GM06990 (cell line): ENCODE data around the gene YIF1A.

Experiments used
- DNase-seq: peaks from one replicate; pipeline ENCODE4 v3.0.0-alpha.2; 2011; ENCODE audit not compliant: insufficient read length; ENCODE audit errors: extremely low read depth
- H3K27me3 ChIP-seq: replicated peaks from 2 replicates; pipeline ENCODE4 v1.6.0; 2011; ENCODE audit warnings: low read length; ENCODE audit not compliant: control insufficient read depth, insufficient read depth
- H3K36me3 ChIP-seq: 2 replicates; pipeline ENCODE4 v1.5.1; 2011; ENCODE audit warnings: low read length; ENCODE audit not compliant: control insufficient read depth, insufficient read depth
- H3K4me3 ChIP-seq: replicated peaks from 2 replicates; pipeline ENCODE4 v1.5.1; 2011; ENCODE audit warnings: low read depth, mild to moderate bottlenecking, control low read depth, low read length
- CTCF ChIP-seq: IDR thresholded peaks from 2 replicates; pipeline ENCODE4 v1.5.1; 2011; ENCODE audit warnings: low read length, control low read depth, mild to moderate bottlenecking, inconsistent platforms; ENCODE audit not compliant: insufficient read depth, poor library complexity, severe bottlenecking

Gene YIF1A

GRCh38 chr11:66268952-66269905 is 19.7 kb downstream of the YIF1A start:
- no peak for DNase-seq
- TF ChIP-seq CTCF, result peak; percentile 25
- Histone ChIP-seq H3K36me3 (peaks cover 38% of the 10 kb centered on the region), H3K4me3 (peak overlapping the region; percentile 99), H3K27me3 (no peaks in the 10 kb centered on the region)

- peak; percentile 100 for DNase-seq
- peaks cover 38% of the 10 kb centered on the region for H3K36me3 ChIP-seq
- H3K27me3 ChIP-seq, result no peaks in the 10 kb centered on the region
- H3K4me3 ChIP-seq, result peak within 1 kb of the TSS; percentile 99
- TF ChIP-seq CTCF, result no peak
Observed at GRCh38 chr11:66268244-66268951, 20.5 kb downstream of the YIF1A start, which contains the start of gene RAB1B. RAB1B (plus strand) TSS chr11:66268639; CDS start chr11:66268680, 41 bp downstream.

GRCh38 chr11:66267379-66268243 is 21.3 kb downstream of the YIF1A start:
- Histone ChIP-seq H3K27me3 (no peaks in the 10 kb centered on the region), H3K36me3 (peaks cover 38% of the 10 kb centered on the region), H3K4me3 (peak overlapping the region; percentile 69)
- no peak for TF ChIP-seq CTCF
- DNase-seq, result peak; percentile 89

- Histone ChIP-seq H3K4me3 (peak overlapping the region; percentile 69), H3K27me3 (no peaks in the 10 kb centered on the region), H3K36me3 (peaks cover 40% of the 10 kb centered on the region)
- no peak for DNase-seq
- no peak for TF ChIP-seq CTCF
Observed at GRCh38 chr11:66267039-66267378, 21.9 kb downstream of the YIF1A start.

- no peak overlapping the region for H3K4me3 ChIP-seq
- TF ChIP-seq CTCF, result no peak
- H3K36me3 ChIP-seq, result peaks cover 41% of the 10 kb centered on the region
- H3K27me3 ChIP-seq, result no peaks in the 10 kb centered on the region
- no peak for DNase-seq
Observed at GRCh38 chr11:66266378-66267038, 22.4 kb downstream of the YIF1A start.
